GM18498 (cell line): Measurements from ENCODE around the gene ACAA1.
"Not testable (repeated sequence)": the region's sequence is repeated elsewhere in the genome, so short reads cannot be mapped to it uniquely, and the experiment has no call there.

Source experiments
- ATAC-seq: cut with Tn5 transposase; IDR thresholded peaks from one replicate; pipeline ENCODE4 v1.9.1; 2021; ENCODE audit warnings: mild to moderate bottlenecking, moderate library complexity; ENCODE audit not compliant: unreplicated experiment

The ACAA1 gene

DNA sequence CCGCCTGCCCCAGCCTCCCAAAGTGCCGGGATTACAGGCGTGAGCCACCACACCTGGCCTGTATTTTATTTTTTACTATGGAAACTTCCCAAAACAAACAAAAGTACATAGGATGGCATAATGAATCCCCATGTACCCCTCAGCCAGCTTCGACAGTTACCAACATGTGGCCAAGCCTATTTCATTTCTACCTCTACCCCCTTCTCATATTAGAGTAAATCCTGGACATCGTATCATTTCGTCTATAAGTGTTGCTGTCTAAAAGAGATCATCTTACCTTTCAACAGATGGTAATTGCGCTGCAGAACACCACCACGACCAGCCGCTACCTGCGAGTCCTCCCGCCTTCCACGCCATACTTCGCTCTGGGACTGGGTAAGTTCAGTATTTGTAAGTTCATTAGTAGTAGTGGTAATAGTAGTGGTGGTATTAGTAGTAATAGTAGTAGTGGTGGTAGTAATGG, 53.0 kb downstream of the ACAA1 start:
- ATAC-seq, result no peak

DNA sequence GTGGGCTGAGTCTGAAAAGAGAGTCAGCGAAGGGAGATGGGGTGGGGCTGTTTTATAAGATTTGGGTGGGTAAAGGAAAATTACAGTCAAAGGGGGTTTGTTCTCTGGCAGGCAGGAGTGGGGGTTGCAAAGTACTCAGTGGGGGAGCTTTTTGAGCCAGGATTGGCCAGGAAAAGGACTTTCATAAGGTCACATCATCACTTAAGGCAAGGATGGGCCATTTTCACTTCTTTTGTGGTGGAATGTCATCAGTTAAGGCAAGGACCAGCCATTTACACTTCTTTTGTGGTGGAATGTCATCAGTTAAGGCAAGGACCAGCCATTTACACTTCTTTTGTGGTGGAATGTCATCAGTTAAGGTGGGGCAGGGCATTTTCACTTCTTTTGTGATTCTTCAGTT, 53.7 kb downstream of the ACAA1 start:
- not testable (repeated sequence) for ATAC-seq

DNA sequence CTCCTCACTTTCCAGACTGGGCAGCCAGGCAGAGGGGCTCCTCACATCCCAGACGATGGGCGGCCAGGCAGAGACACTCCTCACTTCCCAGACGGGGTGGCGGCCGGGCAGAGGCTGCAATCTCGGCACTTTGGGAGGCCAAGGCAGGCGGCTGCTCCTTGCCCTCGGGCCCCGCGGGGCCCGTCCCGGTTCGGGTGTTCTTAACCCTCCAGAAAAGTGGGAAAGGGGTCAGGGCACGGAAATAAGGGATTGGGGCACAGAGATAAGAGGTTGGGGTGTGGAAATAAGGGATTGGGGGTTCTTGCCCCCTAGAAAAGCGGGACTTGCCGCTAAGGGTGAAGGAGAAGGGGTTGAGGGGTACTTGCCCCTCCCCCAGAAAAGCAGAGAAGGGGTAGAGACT, 54.6 kb downstream of the ACAA1 start:
- not testable (repeated sequence) for ATAC-seq

DNA sequence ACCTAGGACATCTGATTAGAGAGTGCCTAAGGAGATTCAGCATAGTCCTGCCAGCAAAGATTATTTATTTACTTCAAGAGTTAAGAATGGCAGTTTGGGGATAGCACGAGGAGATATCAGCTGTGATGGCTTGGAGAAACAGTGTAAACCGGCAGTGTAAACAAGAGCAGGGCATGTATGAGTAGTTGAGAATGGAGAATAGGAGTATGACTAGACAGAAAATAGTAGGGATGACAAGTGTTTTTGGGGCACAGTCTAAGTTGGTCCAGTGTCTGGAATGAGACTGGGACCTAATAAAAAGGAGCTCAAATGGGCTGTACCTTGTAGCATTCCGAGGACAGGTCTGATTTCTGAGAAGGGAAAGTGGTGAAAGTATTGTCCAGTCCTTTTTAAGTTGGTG, 59.9 kb downstream of the ACAA1 start:
- ATAC-seq, result not testable (repeated sequence)
